AG04449 (cell line): Measurements from ENCODE around the gene SMYD2.

Experiments used
- CTCF ChIA-PET: fragments of 350-600 bp; formaldehyde crosslinking; extraction: SDS; loops from one replicate; lab custom pipeline; 2021; ENCODE audit warnings: antibody characterized with exemption; lab: Yijun Ruan, JAX
- POLR2A ChIA-PET: fragments of 400-600, 350-600 bp; formaldehyde crosslinking; extraction: SDS; loops from one replicate; lab custom pipeline; 2020; ENCODE audit warnings: antibody characterized with exemption, inconsistent platforms; lab: Yijun Ruan, JAX
- DNase-seq: peaks from one replicate; pipeline ENCODE4 v3.0.0-alpha.2; 2010; ENCODE audit warnings: low read depth, low spot score
- H3K4me3 ChIP-seq: 2 replicates; pipeline ENCODE4 v1.5.1; 2011; ENCODE audit warnings: low read depth, mild to moderate bottlenecking, control low read depth, low read length
- TF ChIP-seq, protein P1 (sequence below): IDR thresholded peaks from one replicate; pipeline ENCODE4 v1.5.1; 2011; ENCODE audit warnings: mild to moderate bottlenecking, moderate library complexity, low read length, control low read depth, inconsistent platforms; ENCODE audit not compliant: insufficient read depth; ENCODE audit errors: missing control alignments

The SMYD2 gene

GRCh38 chr1:214317300-214317699, 36.3 kb downstream of the SMYD2 start:
- no peak overlapping the region for H3K4me3 ChIP-seq
- ChIA-PET CTCF (interaction anchor here (1.3 to 12.5 kb wide), 6 partner anchors 13 to 268 kb away, joined by 4 to 247 read pairs (median 16); no protein-coding TSS in a partner anchor), POLR2A (no interaction called here)
- TF ChIP-seq, protein P1, sequence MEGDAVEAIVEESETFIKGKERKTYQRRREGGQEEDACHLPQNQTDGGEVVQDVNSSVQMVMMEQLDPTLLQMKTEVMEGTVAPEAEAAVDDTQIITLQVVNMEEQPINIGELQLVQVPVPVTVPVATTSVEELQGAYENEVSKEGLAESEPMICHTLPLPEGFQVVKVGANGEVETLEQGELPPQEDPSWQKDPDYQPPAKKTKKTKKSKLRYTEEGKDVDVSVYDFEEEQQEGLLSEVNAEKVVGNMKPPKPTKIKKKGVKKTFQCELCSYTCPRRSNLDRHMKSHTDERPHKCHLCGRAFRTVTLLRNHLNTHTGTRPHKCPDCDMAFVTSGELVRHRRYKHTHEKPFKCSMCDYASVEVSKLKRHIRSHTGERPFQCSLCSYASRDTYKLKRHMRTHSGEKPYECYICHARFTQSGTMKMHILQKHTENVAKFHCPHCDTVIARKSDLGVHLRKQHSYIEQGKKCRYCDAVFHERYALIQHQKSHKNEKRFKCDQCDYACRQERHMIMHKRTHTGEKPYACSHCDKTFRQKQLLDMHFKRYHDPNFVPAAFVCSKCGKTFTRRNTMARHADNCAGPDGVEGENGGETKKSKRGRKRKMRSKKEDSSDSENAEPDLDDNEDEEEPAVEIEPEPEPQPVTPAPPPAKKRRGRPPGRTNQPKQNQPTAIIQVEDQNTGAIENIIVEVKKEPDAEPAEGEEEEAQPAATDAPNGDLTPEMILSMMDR = no peak
- DNase-seq = no peak

- ChIA-PET CTCF (interaction anchor here (1.0 to 12.5 kb wide), 7 partner anchors 12 to 267 kb away, joined by 3 to 247 read pairs (median 6); no protein-coding TSS in a partner anchor), POLR2A (interaction anchor here (0.5 kb wide), 1 partner anchor 90 kb away, joined by 3 read pairs; no protein-coding TSS in a partner anchor)
- TF ChIP-seq, protein P1 = no peak
- no peak for DNase-seq
- H3K4me3 ChIP-seq = no peak overlapping the region
These were observed 36.8 kb downstream of the SMYD2 start for GRCh38 chr1:214317734-214318133.

- no peak overlapping the region for H3K4me3 ChIP-seq
- TF ChIP-seq, protein P1 = no peak
- POLR2A ChIA-PET = interaction anchor here (0.5 kb wide), 1 partner anchor 91 kb away, joined by 3 read pairs; no protein-coding TSS in a partner anchor
- no peak for DNase-seq
- CTCF ChIA-PET = interaction anchor here (1.0 to 12.5 kb wide), 7 partner anchors 12 to 267 kb away, joined by 3 to 247 read pairs (median 4); no protein-coding TSS in a partner anchor
These were observed 37.4 kb downstream of the SMYD2 start for GRCh38 chr1:214318356-214318755.

GRCh38 chr1:214318956-214319736, 38.2 kb downstream of the SMYD2 start:
- ChIA-PET CTCF (interaction anchor here (0.7 to 12.5 kb wide), 6 partner anchors 11 to 105 kb away, joined by 3 to 247 read pairs (median 4); no protein-coding TSS in a partner anchor), POLR2A (interaction anchor here (0.6 kb wide), 1 partner anchor 38 kb away, joined by 4 read pairs; the partner anchor contains the start of gene SMYD2)
- TF ChIP-seq, protein P1 = no peak
- DNase-seq = no peak
- no peak overlapping the region for H3K4me3 ChIP-seq

DNA sequence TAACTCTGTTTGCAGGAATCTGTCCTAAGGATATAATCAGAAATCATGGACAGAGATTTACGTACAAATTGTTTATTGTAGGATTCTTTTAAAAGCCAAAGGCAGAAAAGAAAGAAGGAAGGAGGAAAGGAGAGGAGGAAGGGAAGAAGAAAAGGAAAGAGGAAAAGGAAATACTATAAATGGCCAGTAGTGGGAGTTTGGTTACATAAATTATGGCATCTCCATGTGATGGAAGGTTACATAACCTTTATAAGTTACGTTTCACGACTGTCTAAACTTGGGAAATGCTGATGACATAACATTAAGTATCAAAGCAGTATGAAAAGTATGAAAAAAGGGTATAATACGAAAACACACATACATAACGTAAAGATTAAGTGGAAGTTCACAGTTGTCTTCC, 39.0 kb downstream of the SMYD2 start:
- DNase-seq = no peak
- POLR2A ChIA-PET = no interaction called here
- H3K4me3 ChIP-seq = no peak overlapping the region
- CTCF ChIA-PET = interaction anchor here (0.7 to 12.5 kb wide), 6 partner anchors 10 to 107 kb away, joined by 3 to 247 read pairs (median 10); no protein-coding TSS in a partner anchor
- TF ChIP-seq, protein P1 = no peak
